Activated CD4-positive, alpha-beta T cell treated with anti-CD3 and anti-CD28 coated beads for 48 hours (primary cell): ENCODE results near the gene MVB12B.

Source experiments
- DNase-seq: peaks from one replicate; pipeline ENCODE4 v3.0.0-alpha.2; 2020

MVB12B gene

GRCh38 chr9:126304207-126304970, 22.2 kb upstream of the MVB12B start:
- DNase-seq = no peak

- no peak for DNase-seq
Measured at GRCh38 chr9:126304971-126305320, 21.7 kb upstream of the MVB12B start.

DNA sequence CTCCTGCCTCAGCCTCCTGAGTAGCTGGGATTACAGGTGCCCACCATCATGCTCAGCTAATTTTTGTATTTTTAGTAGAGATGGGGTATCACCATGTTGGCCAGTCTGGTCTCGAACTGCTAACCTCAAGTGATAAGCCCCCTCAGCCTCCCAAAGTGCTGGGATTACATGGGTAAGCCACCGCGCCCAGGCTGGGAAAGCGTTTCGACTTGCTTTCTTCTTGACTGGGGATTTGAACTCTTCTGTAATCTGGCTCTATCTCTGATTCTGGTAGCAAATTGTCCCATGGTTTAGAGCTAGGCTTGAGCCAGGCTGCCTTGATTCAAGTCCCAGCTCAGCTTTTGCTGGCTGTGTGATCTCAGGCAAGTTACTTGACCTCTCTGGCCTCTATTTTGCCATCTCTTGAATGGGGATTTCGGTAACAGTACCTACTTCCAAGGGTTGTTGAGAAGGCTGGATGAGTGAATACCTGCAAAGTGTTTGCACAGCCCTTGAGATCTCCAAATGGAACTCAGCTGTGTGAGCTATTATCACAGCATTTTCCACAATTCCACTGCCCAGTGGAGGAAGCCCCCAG, 20.5 kb upstream of the MVB12B start:
- no peak for DNase-seq

- DNase-seq = no peak
Measured at GRCh38 chr9:126307322-126308061, 19.1 kb upstream of the MVB12B start.

DNA sequence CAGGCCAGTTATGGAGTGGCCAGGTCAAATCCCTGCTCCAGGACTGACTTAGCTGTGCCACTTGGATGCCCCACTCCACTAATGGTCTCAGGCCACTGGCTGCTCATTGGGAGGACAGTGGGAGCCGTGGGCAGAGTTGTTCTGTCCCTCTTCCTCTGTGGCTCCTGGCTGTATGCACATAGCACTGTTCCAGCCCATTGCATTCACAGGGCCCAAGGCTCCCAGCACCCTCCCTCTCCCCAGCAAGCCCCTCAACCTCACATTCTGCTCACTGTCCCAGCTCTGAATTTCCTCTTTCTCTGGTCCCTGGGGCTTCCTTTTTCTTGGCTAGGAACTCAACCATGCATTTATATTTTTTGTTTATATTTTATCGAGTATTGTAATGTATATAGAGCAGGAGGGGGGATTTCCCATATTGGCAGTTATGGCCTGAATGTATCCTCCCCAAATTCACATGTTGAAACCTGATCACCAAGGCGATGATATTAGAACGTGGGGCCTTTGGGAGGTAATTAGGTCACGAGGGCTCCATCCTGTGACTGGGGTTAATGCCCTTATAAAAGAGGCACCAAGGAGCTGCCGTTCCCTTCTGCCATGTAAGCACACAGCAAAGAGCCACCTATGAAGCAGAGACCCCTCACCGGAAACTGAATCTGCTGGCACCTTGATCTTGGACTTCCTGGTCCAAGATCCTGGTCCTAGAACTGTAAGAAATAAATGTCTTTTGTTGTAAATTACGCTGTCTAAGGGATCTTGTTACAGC, 17.0 kb upstream of the MVB12B start:
- DNase-seq = no peak

- no peak for DNase-seq
Measured at GRCh38 chr9:126312584-126313551, 13.8 kb upstream of the MVB12B start.

- no peak for DNase-seq
Measured at GRCh38 chr9:126316085-126316655, 10.5 kb upstream of the MVB12B start.

DNA sequence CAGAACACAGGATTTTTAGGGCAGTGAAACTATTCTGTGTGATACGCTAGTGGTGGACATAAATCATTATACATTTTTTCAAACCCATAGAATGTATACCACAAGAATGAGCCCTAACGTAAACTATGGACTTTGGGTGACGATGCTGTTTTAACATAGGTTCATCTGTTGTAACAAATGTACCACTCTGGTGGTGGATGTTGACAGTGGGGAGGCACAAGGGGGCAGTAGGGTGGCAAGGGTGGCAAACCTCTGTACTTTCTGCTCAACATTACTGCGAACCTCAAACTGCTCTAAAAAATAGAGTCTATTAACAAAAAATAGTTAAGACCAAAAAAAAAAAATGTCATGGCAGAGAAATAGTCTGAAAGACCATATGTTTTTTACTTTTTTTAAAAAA, 9.1 kb upstream of the MVB12B start:
- DNase-seq = peak; percentile 20

DNA sequence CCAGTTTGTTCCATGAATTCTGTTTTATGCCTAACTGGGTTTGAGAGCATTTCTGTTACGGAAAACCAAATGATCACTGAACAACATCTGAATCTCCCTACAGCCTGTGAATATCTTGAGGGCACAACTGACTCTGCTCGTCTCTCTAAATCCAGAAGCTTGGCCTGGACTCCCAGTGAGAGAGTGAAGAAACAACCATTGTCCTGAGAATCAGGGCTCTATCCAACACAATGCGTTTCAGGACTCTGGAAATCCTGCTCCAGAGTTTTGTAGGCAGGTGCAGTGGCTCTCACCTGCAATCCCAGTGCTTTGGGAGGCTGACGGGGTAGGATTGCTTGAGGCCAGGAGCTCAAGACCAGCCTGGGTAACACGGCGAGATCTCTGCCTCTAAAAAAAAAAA, 7.8 kb upstream of the MVB12B start:
- DNase-seq = no peak

DNA sequence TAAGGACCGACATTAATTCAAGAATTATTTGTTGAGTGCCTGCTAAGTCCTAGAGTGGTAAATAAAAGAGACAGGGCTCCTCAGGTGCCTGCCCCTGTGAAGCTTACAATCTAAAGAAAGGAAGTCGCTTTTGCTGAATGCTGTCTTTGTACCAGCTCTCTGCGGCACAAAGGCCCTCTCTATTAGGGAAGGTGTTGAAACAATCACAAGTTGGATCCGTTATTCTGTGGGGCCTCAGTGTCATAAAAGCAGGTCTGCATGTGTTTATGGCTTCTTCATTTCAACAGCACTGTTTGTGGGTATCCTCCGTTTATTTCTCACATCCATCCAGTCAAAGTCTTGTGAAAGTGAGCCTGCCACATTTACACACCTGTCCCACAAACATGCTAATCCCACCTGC, 7.0 kb upstream of the MVB12B start:
- no peak for DNase-seq

GRCh38 chr9:126320158-126320922, 6.3 kb upstream of the MVB12B start:
- no peak for DNase-seq

DNA sequence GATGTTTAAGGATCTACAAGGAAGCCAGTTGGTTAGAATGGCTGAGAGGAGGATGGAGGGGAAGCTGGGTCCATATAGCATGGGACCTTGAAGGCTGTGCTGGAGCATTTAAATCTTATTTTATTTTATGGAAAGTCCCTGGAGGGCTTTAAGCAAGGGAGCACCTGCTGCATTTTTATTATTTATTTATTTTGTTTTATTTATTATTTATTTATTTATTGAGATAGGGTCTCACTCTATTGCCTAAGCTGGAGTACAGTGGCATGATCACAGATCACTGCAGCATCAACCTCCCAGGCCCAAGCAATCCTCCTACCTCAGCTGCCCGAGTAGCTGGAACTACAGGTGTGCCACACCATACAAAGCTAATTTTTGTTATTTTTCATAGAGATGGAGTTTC, 4.9 kb upstream of the MVB12B start:
- no peak for DNase-seq

GRCh38 chr9:126325821-126326220, 808 bp upstream of the MVB12B start:
- no peak for DNase-seq

- DNase-seq = peak; percentile 8
Measured at GRCh38 chr9:126327006-126327713, 531 bp downstream of the MVB12B start.

DNA sequence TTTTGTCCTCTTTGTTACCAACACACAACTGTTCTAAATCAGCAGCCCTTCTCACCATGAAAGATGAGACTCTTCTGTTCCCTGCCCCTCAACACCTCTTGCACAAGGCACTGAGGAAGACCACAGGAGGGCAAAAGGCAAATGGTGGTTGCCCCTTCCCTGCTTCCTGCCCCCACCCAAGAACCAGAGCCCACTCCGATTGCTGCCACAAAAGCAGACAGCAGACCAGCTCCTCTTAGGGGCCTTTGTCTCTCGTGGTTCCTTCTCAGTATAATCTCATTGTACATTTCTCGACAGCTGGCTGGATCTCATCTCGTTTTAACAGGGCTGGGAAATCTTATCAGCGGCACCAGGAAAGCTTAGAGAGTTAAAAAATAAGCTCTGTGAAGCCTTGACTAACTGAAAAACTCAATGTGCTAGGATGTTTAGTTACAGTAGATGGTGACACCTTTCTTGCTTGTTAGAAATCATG, 1.1 kb downstream of the MVB12B start:
- no peak for DNase-seq

DNA sequence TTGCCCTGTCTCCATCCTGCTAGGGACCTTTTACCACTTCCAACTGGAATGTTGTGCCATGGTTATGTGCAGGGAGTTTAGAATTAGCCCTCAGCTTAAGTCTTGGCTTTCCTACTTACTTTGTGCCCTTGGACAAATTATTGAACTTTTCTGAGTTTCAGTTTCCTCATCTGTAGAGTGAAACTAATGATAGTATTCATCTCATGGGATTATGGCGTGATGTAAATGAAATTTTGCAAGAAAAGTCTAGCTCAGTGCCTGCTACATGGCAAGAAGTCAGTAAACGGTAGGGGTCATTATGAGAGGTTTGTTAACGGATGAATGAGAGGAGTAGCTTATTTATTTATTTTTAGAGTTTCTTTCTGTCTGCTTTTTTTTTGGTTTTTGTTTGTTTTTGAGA, 1.8 kb downstream of the MVB12B start:
- no peak for DNase-seq

DNA sequence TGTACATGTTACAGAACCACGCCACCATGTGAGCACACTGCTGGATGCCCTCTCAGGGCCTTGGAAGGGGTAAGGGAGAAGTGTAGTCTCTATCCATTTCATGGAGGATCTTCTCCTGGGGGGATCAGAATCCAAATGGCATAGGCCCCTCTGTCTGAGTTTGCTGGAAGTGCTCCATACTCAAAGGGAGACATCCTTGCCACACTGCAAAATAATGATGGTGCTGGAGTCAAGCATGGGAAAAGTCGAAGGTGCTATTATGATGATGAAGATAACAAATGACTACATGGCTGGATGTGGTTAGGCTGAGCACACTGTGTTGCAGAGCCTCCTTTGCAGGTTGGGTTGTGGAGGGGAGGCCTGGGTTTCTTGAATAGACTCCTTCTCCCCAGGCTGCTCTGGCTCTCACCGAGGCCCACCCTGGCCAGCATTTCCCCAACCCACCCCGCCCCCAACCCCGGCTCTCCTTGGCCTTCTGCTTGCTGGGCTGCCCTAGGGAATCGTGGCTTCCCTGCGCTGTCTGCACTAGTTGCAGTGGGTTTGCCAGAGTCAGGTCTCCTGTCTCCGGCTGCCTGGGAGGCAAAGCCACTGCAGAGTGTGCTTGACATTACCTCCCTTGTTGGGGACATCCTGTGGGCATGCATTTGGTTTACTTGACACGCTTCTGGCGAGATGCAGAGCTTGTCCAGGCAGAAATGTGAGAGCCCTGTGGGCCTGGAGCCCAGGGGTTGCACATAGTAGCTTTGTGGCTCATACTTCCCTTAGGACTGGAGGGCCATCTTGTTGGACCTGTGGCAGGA, 3.0 kb downstream of the MVB12B start:
- DNase-seq = no peak

- DNase-seq = no peak
Measured at GRCh38 chr9:126330536-126330935, 3.9 kb downstream of the MVB12B start.

DNA sequence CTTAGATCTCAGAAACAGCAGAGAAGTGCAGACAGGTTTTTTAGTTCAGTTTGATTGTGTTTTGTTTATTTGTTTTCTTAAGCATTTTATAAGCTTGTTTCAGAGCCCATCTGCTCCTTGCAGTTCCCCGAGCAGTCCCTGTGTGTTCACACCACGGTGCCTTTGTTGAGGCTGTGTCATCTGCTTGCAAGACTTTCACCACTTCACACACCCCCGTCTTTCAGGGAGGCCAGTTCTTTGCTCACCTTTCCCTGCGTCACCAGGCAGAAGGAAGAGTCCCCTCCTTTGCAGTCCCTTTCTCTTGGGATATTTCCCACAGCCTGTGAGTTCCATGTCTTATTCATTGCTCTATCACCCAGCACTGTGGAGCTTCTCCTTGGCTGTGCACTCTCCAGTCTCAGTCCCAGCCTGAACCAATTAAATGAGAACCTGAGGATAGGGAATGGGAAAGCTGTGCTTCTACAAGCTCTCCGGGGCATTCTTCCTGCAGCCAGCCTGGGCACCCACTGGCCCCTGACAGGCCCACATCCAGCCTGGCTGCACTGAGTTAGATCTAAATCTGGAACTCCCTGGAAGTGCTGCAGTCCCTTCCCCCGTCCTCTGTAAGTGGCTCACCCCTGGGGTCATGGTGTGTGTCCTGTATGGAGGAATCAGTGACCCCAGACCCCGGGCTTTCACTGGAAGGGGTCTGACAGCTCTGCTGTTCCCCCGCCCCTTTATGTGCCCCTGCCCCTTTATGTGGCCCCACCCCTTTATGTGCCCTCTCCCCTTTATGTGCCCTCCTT, 5.5 kb downstream of the MVB12B start:
- no peak for DNase-seq
